ENCODE data around the gene GUCY1B1.

The GUCY1B1 gene

DNA sequence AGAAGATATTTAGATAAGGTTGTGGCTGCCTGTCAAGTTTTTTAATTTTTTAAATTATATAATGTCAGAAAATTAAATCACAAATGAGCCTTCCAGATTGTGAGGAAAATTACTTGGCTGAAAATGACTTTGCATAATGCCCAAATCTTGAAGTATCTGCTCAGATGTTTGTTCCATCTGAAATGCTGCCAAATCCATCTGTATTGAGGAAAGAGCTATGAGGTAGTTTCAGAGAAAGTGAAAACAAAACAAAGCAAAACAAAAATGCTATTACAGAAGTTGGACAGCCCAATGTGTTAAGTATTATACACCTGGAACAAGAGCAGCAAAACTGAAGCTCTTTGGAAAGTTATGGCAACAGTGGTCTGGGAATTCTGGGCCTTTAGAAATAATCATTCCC is 23.3 kb upstream of the GUCY1B1 start:
- DNase-seq (ENCODE audit: low read depth, low spot score), result no peak
- Histone ChIP-seq H3K4me1 (ENCODE audit: control insufficient read depth, insufficient read depth, low read length) (no peaks in the 10 kb centered on the region), H3K27me3 (ENCODE audit: control insufficient read depth, insufficient read depth, low read length) (no peaks in the 10 kb centered on the region)

DNA sequence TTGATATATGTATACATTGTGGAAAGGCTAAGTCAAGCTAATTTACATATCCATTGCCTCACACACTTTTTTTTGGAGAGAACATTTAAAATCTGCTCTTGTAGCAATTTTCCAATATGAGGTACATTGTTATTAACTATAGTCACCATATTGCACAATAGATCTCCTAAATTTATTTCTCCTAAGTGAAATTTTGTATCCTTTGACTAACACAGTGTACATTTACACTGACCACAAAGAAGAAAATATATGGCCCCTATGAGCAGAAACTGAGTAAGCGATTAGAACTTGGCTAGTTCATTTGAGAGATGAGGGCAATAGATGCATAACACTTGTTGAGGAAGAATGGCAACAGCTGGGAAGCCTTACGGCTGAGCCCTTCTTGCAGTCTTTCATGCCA is 20.3 kb upstream of the GUCY1B1 start:
- Histone ChIP-seq H3K27ac (ENCODE audit: low read length) (no peak overlapping the region), H3K36me3 (ENCODE audit: control insufficient read depth, insufficient read depth, low read length) (no peaks in the 10 kb centered on the region), H3K4me3 (ENCODE audit: low read length) (no peak overlapping the region), H3K4me1 (ENCODE audit: control insufficient read depth, insufficient read depth, low read length) (no peaks in the 10 kb centered on the region), H3K27me3 (ENCODE audit: control insufficient read depth, insufficient read depth, low read length) (no peaks in the 10 kb centered on the region), H3K9me3 (ENCODE audit: control insufficient read depth, insufficient read depth, low read length) (no peaks in the 10 kb centered on the region)
- no CpG with 5 or more reads among the region's 2 CpGs for WGBS (ENCODE audit: insufficient coverage, insufficient read length)
- DNase-seq (ENCODE audit: low read depth, low spot score), result no peak

More for the DNA sequence above, 23.3 kb upstream of the GUCY1B1 start:
- Histone ChIP-seq H3K27ac (ENCODE audit: low read length) (no peak overlapping the region), H3K9me3 (ENCODE audit: control insufficient read depth, insufficient read depth, low read length) (no peaks in the 10 kb centered on the region), H3K4me3 (ENCODE audit: low read length) (no peak overlapping the region), H3K36me3 (ENCODE audit: control insufficient read depth, insufficient read depth, low read length) (no peaks in the 10 kb centered on the region)

DNA sequence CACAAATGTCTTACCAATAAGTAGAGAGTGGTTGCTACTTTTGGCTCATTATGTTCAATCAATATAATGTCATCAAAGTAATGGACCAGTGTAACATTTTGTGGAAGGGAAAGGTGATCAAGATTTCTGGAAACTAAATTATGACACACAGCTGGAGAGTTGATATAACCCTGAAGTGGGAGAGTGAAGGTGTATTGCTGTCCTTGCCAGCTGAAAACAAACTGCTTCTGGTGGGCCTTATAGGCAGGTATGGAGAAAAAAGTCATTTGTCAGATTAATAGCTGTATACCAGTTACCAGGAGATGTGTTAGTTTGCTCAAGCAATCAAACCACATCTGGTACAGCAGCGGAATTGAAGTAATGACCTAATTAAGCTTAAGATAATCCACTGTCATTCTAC is 17.3 kb upstream of the GUCY1B1 start:
- WGBS (ENCODE audit: insufficient coverage, insufficient read length), result no CpG with 5 or more reads among the region's 1 CpG
- Histone ChIP-seq H3K4me3 (ENCODE audit: low read length) (no peak overlapping the region), H3K36me3 (ENCODE audit: control insufficient read depth, insufficient read depth, low read length) (no peaks in the 10 kb centered on the region), H3K4me1 (ENCODE audit: control insufficient read depth, insufficient read depth, low read length) (0 out of 2 replicates have a peak, but pooled peaks cover 2% of the 10 kb centered on the region), H3K9me3 (ENCODE audit: control insufficient read depth, insufficient read depth, low read length) (no peaks in the 10 kb centered on the region), H3K27me3 (ENCODE audit: control insufficient read depth, insufficient read depth, low read length) (no peaks in the 10 kb centered on the region), H3K27ac (ENCODE audit: low read length) (no peak overlapping the region)
- no peak for DNase-seq (ENCODE audit: low read depth, low spot score)

DNA sequence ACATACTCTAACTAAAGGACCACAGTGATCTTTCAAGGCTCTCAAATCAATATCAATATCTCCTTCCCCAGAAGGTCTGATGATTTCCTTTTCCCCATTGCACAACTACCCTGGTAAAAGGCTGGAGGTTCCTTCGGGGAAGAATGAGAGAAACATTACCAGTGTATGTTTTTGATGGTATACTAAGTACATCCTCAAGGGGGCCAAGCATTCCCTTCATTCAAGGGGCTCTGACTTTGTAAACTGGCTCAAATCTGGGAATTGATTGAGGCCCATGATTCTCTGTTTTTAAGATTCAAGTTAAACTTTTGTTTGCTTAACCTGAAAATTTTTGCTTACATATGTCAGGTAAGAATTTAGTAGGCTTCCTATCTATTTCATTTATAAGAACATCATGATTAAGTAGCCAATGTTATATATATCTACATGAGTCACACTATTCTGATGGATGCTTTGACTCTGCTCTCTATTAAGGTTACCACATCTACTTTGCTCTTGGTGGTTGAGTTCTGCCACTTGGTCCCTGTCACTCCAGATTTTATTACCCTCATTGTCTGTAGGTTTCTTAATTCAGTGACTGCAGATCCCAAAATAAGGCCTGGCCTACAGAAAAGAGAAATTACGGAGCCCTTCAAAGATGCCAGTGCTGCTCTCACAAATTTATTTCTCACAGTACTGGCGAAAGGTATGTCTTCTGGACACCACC is 16.4 kb upstream of the GUCY1B1 start:
- no peak for DNase-seq (ENCODE audit: low read depth, low spot score)
- H3K4me1 ChIP-seq (ENCODE audit: control insufficient read depth, insufficient read depth, low read length), result 0 out of 2 replicates have a peak, but pooled peaks cover 2% of the 10 kb centered on the region
- WGBS (ENCODE audit: insufficient coverage, insufficient read length), result no CpG with 5 or more reads among the region's 3 CpGs
- no peak overlapping the region for H3K4me3 ChIP-seq (ENCODE audit: low read length)
- H3K9me3 ChIP-seq (ENCODE audit: control insufficient read depth, insufficient read depth, low read length), result no peaks in the 10 kb centered on the region
- H3K27me3 ChIP-seq (ENCODE audit: control insufficient read depth, insufficient read depth, low read length), result no peaks in the 10 kb centered on the region
- no peak overlapping the region for H3K27ac ChIP-seq (ENCODE audit: low read length)
- H3K36me3 ChIP-seq (ENCODE audit: control insufficient read depth, insufficient read depth, low read length), result no peaks in the 10 kb centered on the region

DNA sequence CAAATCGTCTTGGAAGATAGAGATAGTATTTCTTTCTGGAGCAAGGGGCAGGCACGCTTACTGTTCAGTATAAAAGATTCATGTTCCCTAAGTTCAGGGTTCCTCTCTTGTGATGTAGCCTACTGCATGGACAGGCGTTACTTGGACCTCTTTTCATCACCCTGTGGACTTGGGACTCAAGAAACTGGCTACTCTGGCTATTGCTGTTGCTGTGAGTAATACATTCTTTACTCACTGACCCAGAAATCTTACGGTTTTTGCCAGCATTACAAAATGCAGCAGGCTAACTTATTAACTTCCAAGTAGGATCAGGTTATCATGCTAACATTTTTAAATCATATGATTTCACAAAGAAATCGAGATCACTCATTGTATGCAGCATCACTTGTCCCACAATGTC is 12.8 kb upstream of the GUCY1B1 start:
- Histone ChIP-seq H3K4me3 (ENCODE audit: low read length) (no peak overlapping the region), H3K9me3 (ENCODE audit: control insufficient read depth, insufficient read depth, low read length) (no peaks in the 10 kb centered on the region), H3K27ac (ENCODE audit: low read length) (no peak overlapping the region), H3K36me3 (ENCODE audit: control insufficient read depth, insufficient read depth, low read length) (no peaks in the 10 kb centered on the region), H3K4me1 (ENCODE audit: control insufficient read depth, insufficient read depth, low read length) (0 out of 2 replicates have a peak, but pooled peaks cover 2% of the 10 kb centered on the region), H3K27me3 (ENCODE audit: control insufficient read depth, insufficient read depth, low read length) (no peaks in the 10 kb centered on the region)
- DNase-seq (ENCODE audit: low read depth, low spot score), result no peak
- WGBS (ENCODE audit: insufficient coverage, insufficient read length), result no CpG with 5 or more reads among the region's 5 CpGs

DNA sequence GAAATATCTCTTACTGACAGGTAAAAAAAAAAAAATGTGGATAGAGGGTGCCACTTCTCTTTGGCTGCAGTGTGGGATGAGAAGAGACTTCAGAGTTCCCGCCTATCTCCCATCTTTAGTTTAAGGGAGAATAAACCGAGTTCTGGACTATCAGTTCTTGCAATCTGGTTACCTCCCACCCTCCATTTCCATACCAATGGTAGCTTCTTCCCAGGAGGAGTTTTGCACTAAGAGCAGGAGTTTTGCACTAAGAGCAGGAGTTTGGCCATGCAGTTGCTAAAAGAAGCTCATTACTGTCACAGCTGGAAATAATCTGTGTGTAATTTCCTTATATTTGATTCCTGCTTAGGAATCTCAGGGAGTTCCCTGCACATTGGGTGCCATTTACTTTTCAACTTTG is 10.8 kb upstream of the GUCY1B1 start:
- no peaks in the 10 kb centered on the region for H3K27me3 ChIP-seq (ENCODE audit: control insufficient read depth, insufficient read depth, low read length)
- WGBS (ENCODE audit: insufficient coverage, insufficient read length), result no CpG with 5 or more reads among the region's 2 CpGs

DNA sequence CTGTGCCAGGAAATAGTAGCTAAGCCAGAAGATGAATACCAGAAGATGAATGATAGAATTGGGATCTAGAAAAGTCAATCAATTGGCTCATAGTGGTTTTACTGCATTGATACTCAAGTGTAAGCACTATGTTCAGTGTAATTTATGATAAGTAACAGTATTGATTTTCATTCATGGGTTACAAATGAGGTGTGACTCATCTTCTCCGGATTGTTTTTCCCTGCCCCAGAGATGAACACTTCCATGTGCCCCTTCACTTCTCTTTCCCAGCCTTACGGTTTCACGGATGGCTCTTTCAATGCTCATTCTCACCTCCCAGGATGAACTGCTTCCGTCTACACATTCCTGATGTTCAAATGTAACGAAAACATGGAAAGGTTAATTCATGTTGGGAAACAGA is 9.8 kb upstream of the GUCY1B1 start:
- Histone ChIP-seq H3K4me1 (ENCODE audit: control insufficient read depth, insufficient read depth, low read length) (0 out of 2 replicates have a peak, but pooled peaks cover 2% of the 10 kb centered on the region), H3K36me3 (ENCODE audit: control insufficient read depth, insufficient read depth, low read length) (no peaks in the 10 kb centered on the region), H3K9me3 (ENCODE audit: control insufficient read depth, insufficient read depth, low read length) (no peaks in the 10 kb centered on the region), H3K4me3 (ENCODE audit: low read length) (no peak overlapping the region), H3K27ac (ENCODE audit: low read length) (no peak overlapping the region), H3K27me3 (ENCODE audit: control insufficient read depth, insufficient read depth, low read length) (no peaks in the 10 kb centered on the region)
- WGBS (ENCODE audit: insufficient coverage, insufficient read length), result no CpG with 5 or more reads among the region's 5 CpGs
- DNase-seq (ENCODE audit: low read depth, low spot score), result no peak

More for the DNA sequence above, 10.8 kb upstream of the GUCY1B1 start:
- H3K9me3 ChIP-seq (ENCODE audit: control insufficient read depth, insufficient read depth, low read length), result no peaks in the 10 kb centered on the region
- DNase-seq (ENCODE audit: low read depth, low spot score), result no peak
- no peak overlapping the region for H3K4me3 ChIP-seq (ENCODE audit: low read length)
- no peaks in the 10 kb centered on the region for H3K36me3 ChIP-seq (ENCODE audit: control insufficient read depth, insufficient read depth, low read length)
- no peak overlapping the region for H3K27ac ChIP-seq (ENCODE audit: low read length)
- H3K4me1 ChIP-seq (ENCODE audit: control insufficient read depth, insufficient read depth, low read length), result 0 out of 2 replicates have a peak, but pooled peaks cover 2% of the 10 kb centered on the region

DNA sequence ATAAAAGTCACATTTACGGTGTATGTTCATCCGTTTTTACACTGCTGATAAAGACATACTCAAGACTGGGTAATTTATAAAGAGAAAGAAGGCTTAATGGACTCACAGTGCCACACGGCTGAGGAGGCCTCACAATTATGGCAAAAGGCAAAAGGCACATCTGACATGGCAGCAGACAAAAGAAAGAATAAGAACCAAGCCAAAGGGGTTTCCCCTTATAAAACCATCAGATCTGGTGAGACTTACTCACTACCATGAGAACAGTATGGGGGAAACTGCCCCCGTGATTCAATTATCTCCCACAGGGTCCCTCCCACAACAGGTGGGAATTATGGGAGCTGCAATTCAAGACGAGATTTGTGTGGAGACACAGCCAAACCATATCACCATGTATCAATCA is 7.3 kb upstream of the GUCY1B1 start:
- H3K36me3 ChIP-seq (ENCODE audit: control insufficient read depth, insufficient read depth, low read length), result no peaks in the 10 kb centered on the region
- DNase-seq (ENCODE audit: low read depth, low spot score), result no peak
- no peaks in the 10 kb centered on the region for H3K9me3 ChIP-seq (ENCODE audit: control insufficient read depth, insufficient read depth, low read length)
- no CpG with 5 or more reads among the region's 5 CpGs for WGBS (ENCODE audit: insufficient coverage, insufficient read length)
- H3K4me1 ChIP-seq (ENCODE audit: control insufficient read depth, insufficient read depth, low read length), result no peaks in the 10 kb centered on the region
- no peaks in the 10 kb centered on the region for H3K27me3 ChIP-seq (ENCODE audit: control insufficient read depth, insufficient read depth, low read length)
- no peak overlapping the region for H3K27ac ChIP-seq (ENCODE audit: low read length)
- no peak overlapping the region for H3K4me3 ChIP-seq (ENCODE audit: low read length)

DNA sequence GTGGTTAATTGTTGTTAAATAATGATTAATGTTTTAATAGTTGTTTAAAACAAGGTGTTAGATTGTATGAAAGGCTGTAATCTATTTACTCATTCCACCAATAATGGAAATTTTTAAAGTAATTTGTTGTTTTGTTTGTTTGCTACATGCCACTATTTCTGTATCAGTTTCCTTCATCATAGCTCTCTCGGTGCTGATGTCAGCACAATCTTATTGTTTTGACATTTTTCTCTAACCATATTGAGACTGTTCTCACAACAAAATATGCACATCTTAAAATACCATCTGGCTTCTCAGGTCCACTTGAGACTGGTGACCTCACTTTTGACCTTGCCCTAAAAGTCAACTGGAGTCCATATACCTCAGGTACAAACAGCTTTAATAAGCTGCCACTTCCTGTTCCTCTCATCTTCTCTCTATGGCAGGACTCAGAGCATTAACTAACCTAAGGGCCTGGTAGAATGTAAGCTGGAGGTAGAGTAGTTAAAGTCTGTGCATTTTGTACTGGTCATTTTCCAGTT is 1.0 kb upstream of the GUCY1B1 start:
- no CpG with 5 or more reads among the region's 1 CpG for WGBS (ENCODE audit: insufficient coverage, insufficient read length)
- Histone ChIP-seq H3K4me1 (ENCODE audit: control insufficient read depth, insufficient read depth, low read length) (no peaks in the 10 kb centered on the region), H3K27ac (ENCODE audit: low read length) (no peak overlapping the region)

DNA sequence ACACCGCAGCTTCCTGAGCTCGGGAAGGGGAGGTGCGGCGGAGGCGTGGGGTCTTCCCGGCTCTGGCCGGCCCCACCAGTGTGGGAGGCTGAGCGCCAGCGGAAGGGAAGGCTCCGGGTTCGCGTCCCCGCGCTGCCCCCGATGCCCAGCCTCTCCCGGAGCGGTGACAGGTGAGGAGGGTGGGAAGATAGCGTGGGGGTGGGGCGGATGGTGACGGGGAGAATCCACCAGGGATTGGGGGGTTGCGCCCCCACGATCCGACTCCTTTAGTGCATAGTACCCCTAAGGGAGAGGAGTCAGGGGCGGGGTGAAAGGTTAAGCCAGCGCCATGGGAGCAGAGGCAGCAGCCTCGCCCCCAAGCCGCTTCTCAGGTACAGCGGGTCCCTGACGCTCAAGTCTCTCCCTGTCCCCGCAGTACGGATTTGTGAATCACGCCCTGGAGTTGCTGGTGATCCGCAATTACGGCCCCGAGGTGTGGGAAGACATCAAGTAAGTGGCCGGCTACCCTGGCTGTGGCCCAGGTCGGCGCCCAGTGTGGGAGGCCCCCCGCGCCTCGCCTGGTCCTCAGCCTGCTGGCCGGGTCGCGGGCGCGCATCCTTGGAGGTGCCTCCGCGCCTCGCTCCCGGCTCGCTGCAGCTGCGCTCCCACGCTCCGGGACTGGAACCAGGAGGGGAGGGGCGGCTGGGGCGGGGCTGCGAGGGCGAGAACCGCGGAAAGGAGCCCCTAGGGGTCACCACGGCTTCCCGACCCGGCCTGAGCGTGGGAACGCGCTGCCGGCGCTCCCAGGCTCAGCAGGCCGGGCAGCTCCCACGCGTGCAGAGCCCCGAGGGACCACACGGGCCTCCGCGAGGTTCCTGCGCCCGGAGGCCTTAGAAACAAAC is 791 bp downstream of the GUCY1B1 start:
- no CpG with 5 or more reads among the region's 77 CpGs for WGBS (ENCODE audit: insufficient coverage, insufficient read length)
- H3K36me3 ChIP-seq (ENCODE audit: control insufficient read depth, insufficient read depth, low read length), result no peaks in the 10 kb centered on the region
- no peak for DNase-seq (ENCODE audit: low read depth, low spot score)
- peaks cover 3% of the 10 kb centered on the region; the same call in 1 of the 2 replicates for H3K27me3 ChIP-seq (ENCODE audit: control insufficient read depth, insufficient read depth, low read length)
- no peaks in the 10 kb centered on the region for H3K4me1 ChIP-seq (ENCODE audit: control insufficient read depth, insufficient read depth, low read length)
- no peak overlapping the region for H3K27ac ChIP-seq (ENCODE audit: low read length)
- peak overlapping the region; percentile 53; the same call in 1 of the 2 replicates for H3K4me3 ChIP-seq (ENCODE audit: low read length)
- H3K9me3 ChIP-seq (ENCODE audit: control insufficient read depth, insufficient read depth, low read length), result no peaks in the 10 kb centered on the region

More for the DNA sequence above, 1.0 kb upstream of the GUCY1B1 start:
- H3K27me3 ChIP-seq (ENCODE audit: control insufficient read depth, insufficient read depth, low read length), result peaks cover 3% of the 10 kb centered on the region; the same call in 1 of the 2 replicates
- no peaks in the 10 kb centered on the region for H3K36me3 ChIP-seq (ENCODE audit: control insufficient read depth, insufficient read depth, low read length)
- no peaks in the 10 kb centered on the region for H3K9me3 ChIP-seq (ENCODE audit: control insufficient read depth, insufficient read depth, low read length)
- H3K4me3 ChIP-seq (ENCODE audit: low read length), result no peak overlapping the region
- DNase-seq (ENCODE audit: low read depth, low spot score), result no peak

Measured in iPS DF 6.9 (cell line).